Measurements from ENCODE around the gene GLRX. TPM values are rescaled to one million over a fixed set of nuclear protein-coding genes. Genes with fewer than 3 reads are reported as not detected.

The GLRX gene
- total and polyA plus RNA-seq, 2 of the 13 experiments (the other 11 are each of a cell fraction or from before 2014, with no cell fraction given): 63.8 to 499 TPM

DNA sequence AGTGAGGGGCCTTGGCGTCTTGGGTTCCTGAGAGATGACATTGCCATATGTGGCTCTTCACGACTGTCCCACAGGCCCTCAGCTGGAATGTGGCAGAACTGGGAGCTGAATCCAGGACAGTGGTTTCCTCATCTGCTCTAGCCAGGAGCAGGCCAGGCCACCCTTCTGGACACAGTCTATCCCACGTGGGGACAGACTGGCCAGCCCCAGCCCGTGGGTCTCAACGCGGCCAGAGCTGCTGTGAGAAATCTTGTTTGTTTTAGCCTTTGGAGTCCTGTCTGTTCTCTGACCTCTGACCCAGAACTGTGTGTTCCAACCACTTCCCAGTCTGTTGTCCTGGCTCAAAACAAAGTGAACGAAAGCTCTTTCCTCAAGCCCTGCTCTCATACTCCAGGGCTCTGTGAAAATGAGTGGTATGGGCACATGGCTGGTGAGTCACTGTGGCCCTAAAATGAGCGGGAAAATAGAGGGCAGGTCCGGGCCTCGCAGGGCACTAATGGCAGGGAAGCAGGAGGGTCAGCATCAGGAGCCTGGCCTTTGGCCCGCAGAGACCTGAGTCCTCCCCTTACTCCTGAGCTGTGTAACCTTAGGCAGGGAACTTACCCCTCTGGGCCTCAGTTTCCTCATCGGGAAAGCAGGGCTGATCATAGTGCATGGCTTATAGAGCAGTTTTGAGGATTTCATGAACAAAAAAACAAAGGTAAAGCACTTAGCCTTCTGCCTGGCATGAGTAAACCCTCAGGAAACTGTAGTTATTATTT, 34.8 kb upstream of the GLRX start (continued):
- TF ChIP-seq, protein P1, sequence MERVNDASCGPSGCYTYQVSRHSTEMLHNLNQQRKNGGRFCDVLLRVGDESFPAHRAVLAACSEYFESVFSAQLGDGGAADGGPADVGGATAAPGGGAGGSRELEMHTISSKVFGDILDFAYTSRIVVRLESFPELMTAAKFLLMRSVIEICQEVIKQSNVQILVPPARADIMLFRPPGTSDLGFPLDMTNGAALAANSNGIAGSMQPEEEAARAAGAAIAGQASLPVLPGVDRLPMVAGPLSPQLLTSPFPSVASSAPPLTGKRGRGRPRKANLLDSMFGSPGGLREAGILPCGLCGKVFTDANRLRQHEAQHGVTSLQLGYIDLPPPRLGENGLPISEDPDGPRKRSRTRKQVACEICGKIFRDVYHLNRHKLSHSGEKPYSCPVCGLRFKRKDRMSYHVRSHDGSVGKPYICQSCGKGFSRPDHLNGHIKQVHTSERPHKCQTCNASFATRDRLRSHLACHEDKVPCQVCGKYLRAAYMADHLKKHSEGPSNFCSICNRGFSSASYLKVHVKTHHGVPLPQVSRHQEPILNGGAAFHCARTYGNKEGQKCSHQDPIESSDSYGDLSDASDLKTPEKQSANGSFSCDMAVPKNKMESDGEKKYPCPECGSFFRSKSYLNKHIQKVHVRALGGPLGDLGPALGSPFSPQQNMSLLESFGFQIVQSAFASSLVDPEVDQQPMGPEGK (CRISPR knock-in tag; IDR thresholded peaks at IDR 0.05): peak; percentile 29; the same call in 1 of the 2 replicates
- TF ChIP-seq U2AF2 (IDR thresholded peaks at IDR 0.05; ENCODE audit: low read depth, low read length) (no peak), ZNF605 (CRISPR knock-in tag; IDR thresholded peaks at IDR 0.05) (peak; percentile 96; the same call in 1 of the 2 replicates), ZNF772 (CRISPR knock-in tag; IDR thresholded peaks at IDR 0.05) (peak; percentile 88), ZNF468 (CRISPR knock-in tag; IDR thresholded peaks at IDR 0.05) (no peak), CBX5 (CRISPR knock-in tag; IDR thresholded peaks at IDR 0.05; ENCODE audit: borderline replicate concordance) (peak; percentile 54; the same call in 1 of the 2 replicates), ZNF644 (CRISPR knock-in tag; IDR thresholded peaks at IDR 0.05; ENCODE audit: low read depth) (peak; percentile 49; the same call in 1 of the 2 replicates), HMG20B (CRISPR knock-in tag; conservative IDR thresholded peaks at IDR 0.05) (peak; percentile 53; the same call in 1 of the 2 replicates), ZNF850 (CRISPR knock-in tag; conservative IDR thresholded peaks at IDR 0.05) (no peak), ZNF460 (CRISPR knock-in tag; IDR thresholded peaks at IDR 0.05; ENCODE audit: borderline replicate concordance) (no peak), ZNF24 (IDR thresholded peaks at IDR 0.05) (no peak), FOXP1 (IDR thresholded peaks at IDR 0.05) (no peak), FOXP1 (CRISPR knock-in tag; IDR thresholded peaks at IDR 0.05) (peak; percentile 71), SSRP1 (CRISPR knock-in tag; IDR thresholded peaks at IDR 0.05) (no peak), ZKSCAN5 (CRISPR knock-in tag; IDR thresholded peaks at IDR 0.05) (peak; percentile 22; the same call in 1 of the 2 replicates), MIER2 (CRISPR knock-in tag; IDR thresholded peaks at IDR 0.05) (peak; percentile 48; the same call in 1 of the 2 replicates)
- TF ChIP-seq, protein P2, sequence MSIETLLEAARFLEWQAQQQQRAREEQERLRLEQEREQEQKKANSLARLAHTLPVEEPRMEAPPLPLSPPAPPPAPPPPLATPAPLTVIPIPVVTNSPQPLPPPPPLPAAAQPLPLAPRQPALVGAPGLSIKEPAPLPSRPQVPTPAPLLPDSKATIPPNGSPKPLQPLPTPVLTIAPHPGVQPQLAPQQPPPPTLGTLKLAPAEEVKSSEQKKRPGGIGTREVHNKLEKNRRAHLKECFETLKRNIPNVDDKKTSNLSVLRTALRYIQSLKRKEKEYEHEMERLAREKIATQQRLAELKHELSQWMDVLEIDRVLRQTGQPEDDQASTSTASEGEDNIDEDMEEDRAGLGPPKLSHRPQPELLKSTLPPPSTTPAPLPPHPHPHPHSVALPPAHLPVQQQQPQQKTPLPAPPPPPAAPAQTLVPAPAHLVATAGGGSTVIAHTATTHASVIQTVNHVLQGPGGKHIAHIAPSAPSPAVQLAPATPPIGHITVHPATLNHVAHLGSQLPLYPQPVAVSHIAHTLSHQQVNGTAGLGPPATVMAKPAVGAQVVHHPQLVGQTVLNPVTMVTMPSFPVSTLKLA (IDR thresholded peaks at IDR 0.05): peak; percentile 57
- TF ChIP-seq, protein P3, sequence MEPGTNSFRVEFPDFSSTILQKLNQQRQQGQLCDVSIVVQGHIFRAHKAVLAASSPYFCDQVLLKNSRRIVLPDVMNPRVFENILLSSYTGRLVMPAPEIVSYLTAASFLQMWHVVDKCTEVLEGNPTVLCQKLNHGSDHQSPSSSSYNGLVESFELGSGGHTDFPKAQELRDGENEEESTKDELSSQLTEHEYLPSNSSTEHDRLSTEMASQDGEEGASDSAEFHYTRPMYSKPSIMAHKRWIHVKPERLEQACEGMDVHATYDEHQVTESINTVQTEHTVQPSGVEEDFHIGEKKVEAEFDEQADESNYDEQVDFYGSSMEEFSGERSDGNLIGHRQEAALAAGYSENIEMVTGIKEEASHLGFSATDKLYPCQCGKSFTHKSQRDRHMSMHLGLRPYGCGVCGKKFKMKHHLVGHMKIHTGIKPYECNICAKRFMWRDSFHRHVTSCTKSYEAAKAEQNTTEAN (CRISPR knock-in tag; conservative IDR thresholded peaks at IDR 0.05): peak; percentile 69
- TF ChIP-seq, protein P4, sequence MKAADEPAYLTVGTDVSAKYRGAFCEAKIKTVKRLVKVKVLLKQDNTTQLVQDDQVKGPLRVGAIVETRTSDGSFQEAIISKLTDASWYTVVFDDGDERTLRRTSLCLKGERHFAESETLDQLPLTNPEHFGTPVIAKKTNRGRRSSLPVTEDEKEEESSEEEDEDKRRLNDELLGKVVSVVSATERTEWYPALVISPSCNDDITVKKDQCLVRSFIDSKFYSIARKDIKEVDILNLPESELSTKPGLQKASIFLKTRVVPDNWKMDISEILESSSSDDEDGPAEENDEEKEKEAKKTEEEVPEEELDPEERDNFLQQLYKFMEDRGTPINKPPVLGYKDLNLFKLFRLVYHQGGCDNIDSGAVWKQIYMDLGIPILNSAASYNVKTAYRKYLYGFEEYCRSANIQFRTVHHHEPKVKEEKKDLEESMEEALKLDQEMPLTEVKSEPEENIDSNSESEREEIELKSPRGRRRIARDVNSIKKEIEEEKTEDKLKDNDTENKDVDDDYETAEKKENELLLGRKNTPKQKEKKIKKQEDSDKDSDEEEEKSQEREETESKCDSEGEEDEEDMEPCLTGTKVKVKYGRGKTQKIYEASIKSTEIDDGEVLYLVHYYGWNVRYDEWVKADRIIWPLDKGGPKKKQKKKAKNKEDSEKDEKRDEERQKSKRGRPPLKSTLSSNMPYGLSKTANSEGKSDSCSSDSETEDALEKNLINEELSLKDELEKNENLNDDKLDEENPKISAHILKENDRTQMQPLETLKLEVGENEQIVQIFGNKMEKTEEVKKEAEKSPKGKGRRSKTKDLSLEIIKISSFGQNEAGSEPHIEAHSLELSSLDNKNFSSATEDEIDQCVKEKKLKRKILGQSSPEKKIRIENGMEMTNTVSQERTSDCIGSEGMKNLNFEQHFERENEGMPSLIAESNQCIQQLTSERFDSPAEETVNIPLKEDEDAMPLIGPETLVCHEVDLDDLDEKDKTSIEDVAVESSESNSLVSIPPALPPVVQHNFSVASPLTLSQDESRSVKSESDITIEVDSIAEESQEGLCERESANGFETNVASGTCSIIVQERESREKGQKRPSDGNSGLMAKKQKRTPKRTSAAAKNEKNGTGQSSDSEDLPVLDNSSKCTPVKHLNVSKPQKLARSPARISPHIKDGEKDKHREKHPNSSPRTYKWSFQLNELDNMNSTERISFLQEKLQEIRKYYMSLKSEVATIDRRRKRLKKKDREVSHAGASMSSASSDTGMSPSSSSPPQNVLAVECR (CRISPR knock-in tag; IDR thresholded peaks at IDR 0.05; ENCODE audit: borderline replicate concordance): peak; percentile 61
- TF ChIP-seq, protein P5, sequence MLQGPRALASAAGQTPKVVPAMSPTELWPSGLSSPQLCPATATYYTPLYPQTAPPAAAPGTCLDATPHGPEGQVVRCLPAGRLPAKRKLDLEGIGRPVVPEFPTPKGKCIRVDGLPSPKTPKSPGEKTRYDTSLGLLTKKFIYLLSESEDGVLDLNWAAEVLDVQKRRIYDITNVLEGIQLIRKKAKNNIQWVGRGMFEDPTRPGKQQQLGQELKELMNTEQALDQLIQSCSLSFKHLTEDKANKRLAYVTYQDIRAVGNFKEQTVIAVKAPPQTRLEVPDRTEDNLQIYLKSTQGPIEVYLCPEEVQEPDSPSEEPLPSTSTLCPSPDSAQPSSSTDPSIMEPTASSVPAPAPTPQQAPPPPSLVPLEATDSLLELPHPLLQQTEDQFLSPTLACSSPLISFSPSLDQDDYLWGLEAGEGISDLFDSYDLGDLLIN (CRISPR knock-in tag; IDR thresholded peaks at IDR 0.05; ENCODE audit: borderline replicate concordance): no peak

All from HepG2 (cell line).